GM12875 (cell line): Measurements from ENCODE around the gene VAMP3.

Source experiments
- H3K4me3 ChIP-seq: one replicate; pipeline ENCODE4 v1.5.1; 2011; ENCODE audit warnings: low read depth, low read length, control low read depth
- CTCF ChIP-seq: IDR thresholded peaks from 2 replicates; pipeline ENCODE4 v1.5.1; 2011; ENCODE audit warnings: low read depth, mild to moderate bottlenecking, control low read depth, inconsistent platforms, low read length, moderate library complexity, borderline replicate concordance; ENCODE audit not compliant: insufficient read depth

Gene VAMP3

GRCh38 chr1:7761103-7761502 is 10.0 kb upstream of the VAMP3 start:
- no peak overlapping the region for H3K4me3 ChIP-seq
- TF ChIP-seq CTCF = no peak

DNA sequence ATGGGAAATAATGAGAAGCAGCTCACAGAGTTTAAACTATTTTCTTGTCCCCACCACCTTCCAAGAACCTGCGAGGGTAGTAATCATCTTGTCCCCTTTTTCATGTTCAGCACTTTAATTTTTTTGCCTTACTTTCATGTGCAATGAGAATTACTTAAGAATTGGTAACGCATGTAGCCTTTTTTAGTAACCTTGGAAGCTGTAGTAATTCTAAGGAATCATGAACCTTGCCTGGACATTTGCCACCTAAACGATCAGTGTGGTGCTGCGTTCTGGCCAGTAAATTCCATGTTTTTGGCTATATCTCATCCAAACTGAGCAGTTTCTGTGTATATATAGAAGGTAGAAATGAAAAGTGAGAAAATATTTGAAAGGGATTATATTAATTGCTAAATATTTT is 3.9 kb upstream of the VAMP3 start:
- no peak overlapping the region for H3K4me3 ChIP-seq
- no peak for TF ChIP-seq CTCF

DNA sequence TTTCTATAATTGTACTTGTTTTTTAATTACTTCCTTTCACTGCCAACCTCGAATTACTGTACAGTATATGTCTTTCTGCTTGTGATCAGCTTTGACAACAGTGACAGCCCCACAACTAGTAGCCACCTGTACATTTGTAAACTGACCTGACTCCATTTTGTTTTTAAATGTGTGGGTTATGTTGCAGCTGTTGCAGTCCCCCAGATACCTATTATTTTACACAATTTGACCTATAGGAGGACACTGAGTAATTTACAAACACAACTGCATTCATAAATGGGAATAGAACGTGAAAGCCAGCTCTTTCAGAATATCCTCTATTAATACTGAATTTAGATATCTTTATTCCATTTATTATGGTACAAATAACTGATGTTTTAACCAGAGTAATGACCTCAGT is 2.5 kb upstream of the VAMP3 start:
- no peak overlapping the region for H3K4me3 ChIP-seq
- TF ChIP-seq CTCF = no peak

DNA sequence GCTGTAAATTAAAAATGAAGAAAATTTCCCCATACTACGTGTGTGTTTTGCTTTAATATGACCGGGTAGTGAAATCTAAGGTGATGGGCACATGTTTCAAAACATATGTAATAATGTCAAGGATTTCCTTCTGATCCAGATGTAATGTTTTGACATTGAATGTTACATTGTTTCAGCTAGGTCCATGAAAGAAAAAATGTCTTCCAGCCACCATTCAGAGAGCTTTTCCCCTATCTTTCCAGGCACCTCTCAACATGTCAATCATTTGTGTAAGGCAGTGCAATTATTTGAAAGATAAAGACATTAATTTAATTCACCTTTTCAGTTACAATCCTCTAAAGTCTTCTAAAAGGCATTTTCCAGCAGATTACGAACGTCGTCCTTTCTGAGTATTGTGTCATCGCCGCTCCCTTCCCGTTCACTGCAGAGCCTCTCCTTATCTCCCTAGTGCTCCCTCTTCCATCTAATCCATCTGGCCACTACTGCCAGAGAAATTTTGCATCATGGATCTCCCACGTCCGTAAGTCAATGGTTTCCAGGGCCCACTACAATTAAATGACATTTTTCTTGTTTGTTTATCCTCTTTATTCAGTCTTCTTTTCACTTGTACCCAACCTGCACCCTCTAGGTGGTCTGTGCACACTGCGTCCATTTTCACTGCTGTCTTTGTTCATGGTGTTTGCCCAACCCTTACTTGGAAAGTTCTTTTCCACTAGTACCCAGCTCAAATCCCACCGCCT is 1.3 kb upstream of the VAMP3 start:
- H3K4me3 ChIP-seq = no peak overlapping the region
- TF ChIP-seq CTCF = no peak

DNA sequence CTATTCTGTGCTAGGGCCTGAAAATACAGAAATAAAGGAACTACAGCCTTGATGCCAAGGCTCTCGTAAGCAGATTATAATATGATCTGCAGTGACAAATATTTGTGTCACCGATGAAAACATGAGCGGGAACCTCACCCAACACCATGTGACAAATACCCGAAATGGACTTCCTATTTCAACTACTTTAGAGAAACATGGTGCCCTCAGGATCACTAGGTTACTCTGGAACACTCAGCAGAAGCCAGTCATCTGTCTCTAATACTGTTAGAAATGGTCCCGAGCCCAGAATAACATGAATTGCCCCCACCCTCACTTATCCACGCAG is 463 bp upstream of the VAMP3 start:
- peak overlapping the region; percentile 69 for H3K4me3 ChIP-seq

GRCh38 chr1:7771823-7772299 is 765 bp downstream of the VAMP3 start:
- TF ChIP-seq CTCF = no peak
- H3K4me3 ChIP-seq = peak overlapping the region; percentile 69

More for the DNA sequence above, 463 bp upstream of the VAMP3 start:
- TF ChIP-seq CTCF = no peak

DNA sequence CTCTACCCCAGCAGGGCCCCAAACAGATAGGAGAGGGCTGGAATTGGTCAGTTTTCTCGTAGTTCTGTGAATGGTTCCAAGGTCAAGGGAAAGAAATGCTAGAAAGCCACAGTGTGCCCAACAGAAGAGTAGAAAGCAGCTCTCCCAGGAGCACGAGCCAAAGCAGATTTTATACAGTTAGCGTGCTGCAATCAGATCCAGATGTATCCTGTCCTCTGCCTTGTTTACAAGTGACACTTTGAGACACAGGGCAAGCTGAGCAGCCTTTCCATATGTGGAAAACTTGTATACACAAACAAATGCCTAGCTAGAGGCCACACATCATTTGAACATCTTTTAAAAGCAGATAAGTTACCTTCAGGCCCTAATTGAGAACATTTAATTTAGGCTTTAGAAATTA is 6.5 kb downstream of the VAMP3 start:
- TF ChIP-seq CTCF = no peak
- H3K4me3 ChIP-seq = no peak overlapping the region
